Right lobe of liver (tissue), 4 donors: ENCODE data around the gene DPP6.

Source experiments
- POLR2A ChIP-seq: fragments of 450-650 bp; IDR thresholded peaks from one replicate; pipeline ENCODE4 v1.6.1; 2017; ENCODE audit warnings: antibody characterized with exemption, mild to moderate bottlenecking
- TF ChIP-seq, protein P1 (sequence below), 4 donors: fragments of 200-600 bp in 3 of 4; fragments of 450-650 bp in 1 of 4; IDR thresholded peaks; one replicate each; pipeline versions ENCODE4 v1.5.1 to v1.8.0; 2016 to 2022; ENCODE audit warnings: antibody characterized with exemption in 4 of 4, mild to moderate bottlenecking in 2 of 4
- donor health status: DM: no; HTN: no; CAD: no.
- donor health status: DM: no; HTN: no; CAD: no.
- donor health status: DM: no; HTN: yes; CAD: no.

DNA sequence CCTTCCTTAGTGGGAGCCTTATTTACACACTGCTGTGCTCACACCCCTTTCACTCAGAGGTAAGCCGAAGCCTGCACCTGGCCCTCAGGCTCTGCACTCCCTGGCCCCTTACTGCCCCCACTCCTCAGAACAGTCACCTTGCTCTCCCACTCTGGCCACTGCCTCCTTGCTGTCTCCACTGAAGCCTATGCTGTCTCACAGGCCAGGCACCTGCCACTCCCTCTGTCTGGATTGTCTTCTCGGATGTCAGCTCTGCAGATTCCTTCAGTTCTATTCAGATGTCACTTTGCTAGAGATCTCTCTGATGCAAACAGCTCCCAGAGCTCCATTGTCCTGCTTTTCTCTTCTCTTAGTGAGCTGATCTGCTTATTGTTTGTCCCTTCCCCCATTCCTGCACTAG, 390.7 kb downstream of the DPP6 start:
- TF ChIP-seq, protein P1, sequence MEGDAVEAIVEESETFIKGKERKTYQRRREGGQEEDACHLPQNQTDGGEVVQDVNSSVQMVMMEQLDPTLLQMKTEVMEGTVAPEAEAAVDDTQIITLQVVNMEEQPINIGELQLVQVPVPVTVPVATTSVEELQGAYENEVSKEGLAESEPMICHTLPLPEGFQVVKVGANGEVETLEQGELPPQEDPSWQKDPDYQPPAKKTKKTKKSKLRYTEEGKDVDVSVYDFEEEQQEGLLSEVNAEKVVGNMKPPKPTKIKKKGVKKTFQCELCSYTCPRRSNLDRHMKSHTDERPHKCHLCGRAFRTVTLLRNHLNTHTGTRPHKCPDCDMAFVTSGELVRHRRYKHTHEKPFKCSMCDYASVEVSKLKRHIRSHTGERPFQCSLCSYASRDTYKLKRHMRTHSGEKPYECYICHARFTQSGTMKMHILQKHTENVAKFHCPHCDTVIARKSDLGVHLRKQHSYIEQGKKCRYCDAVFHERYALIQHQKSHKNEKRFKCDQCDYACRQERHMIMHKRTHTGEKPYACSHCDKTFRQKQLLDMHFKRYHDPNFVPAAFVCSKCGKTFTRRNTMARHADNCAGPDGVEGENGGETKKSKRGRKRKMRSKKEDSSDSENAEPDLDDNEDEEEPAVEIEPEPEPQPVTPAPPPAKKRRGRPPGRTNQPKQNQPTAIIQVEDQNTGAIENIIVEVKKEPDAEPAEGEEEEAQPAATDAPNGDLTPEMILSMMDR (IDR thresholded peaks at IDR 0.05), result no peak
- no peak for TF ChIP-seq POLR2A
